ENCODE measurements around the gene LHFPL4.
"Not testable (repeated sequence)": the region's sequence is repeated elsewhere in the genome, so short reads cannot be mapped to it uniquely, and the experiment has no call there.

The LHFPL4 gene

DNA sequence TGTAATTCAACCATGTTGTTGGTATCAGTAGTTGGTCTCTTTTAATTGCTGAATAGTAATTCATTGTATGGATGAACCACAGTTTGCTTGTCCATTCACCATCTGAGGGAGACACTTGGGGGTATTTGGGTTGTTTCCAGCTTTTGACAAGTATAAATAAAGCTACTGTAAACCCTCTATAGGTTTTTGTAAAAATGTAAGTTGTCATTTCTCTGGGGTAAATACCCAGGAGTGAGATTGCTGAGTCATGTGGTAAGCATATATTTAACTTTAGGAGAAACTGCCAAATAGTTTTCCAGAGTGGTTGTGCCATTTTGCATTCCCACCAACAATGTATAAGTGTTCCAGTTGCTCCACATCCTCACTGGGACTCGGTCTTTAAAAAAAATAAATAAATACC lies 15.4 kb upstream of the LHFPL4 start:
- DNase-seq (ENCODE audit: low read depth), result no peak
- TF ChIP-seq, protein P1, sequence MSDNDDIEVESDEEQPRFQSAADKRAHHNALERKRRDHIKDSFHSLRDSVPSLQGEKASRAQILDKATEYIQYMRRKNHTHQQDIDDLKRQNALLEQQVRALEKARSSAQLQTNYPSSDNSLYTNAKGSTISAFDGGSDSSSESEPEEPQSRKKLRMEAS (IDR thresholded peaks at IDR 0.05; ENCODE audit: low read depth, low read length), result no peak
- no peak for TF ChIP-seq POLR2A (IDR thresholded peaks at IDR 0.05; ENCODE audit: extremely low read depth, insufficient read length)
- TF ChIP-seq MYC (IDR thresholded peaks at IDR 0.05; ENCODE audit: low read depth, low read length), result no peak
- TF ChIP-seq, protein P2, sequence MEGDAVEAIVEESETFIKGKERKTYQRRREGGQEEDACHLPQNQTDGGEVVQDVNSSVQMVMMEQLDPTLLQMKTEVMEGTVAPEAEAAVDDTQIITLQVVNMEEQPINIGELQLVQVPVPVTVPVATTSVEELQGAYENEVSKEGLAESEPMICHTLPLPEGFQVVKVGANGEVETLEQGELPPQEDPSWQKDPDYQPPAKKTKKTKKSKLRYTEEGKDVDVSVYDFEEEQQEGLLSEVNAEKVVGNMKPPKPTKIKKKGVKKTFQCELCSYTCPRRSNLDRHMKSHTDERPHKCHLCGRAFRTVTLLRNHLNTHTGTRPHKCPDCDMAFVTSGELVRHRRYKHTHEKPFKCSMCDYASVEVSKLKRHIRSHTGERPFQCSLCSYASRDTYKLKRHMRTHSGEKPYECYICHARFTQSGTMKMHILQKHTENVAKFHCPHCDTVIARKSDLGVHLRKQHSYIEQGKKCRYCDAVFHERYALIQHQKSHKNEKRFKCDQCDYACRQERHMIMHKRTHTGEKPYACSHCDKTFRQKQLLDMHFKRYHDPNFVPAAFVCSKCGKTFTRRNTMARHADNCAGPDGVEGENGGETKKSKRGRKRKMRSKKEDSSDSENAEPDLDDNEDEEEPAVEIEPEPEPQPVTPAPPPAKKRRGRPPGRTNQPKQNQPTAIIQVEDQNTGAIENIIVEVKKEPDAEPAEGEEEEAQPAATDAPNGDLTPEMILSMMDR (IDR thresholded peaks at IDR 0.05; ENCODE audit: low read depth, low read length), result no peak

DNA sequence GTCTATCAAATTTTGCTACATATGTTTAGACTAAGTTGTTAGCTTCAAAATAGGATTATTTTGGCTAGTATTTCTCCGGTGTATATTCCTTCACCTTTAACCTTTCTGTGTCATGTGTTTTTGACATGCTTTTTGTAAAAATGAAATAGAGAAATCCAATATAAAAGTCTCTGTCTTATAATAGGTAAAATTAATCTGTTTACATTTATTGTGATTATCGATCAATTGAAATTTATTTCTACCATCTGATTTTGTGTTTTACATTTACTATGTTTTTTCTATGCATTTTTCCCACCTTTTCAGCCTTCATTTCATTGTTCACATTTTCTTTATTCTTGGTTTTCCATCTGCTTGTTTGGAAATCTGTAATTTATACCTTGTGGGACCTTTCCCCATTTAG lies 11.7 kb upstream of the LHFPL4 start:
- TF ChIP-seq, protein P1 (IDR thresholded peaks at IDR 0.05; ENCODE audit: low read depth, low read length), result no peak
- TF ChIP-seq MYC (IDR thresholded peaks at IDR 0.05; ENCODE audit: low read depth, low read length), result no peak
- no peak for TF ChIP-seq POLR2A (IDR thresholded peaks at IDR 0.05; ENCODE audit: extremely low read depth, insufficient read length)
- TF ChIP-seq, protein P2 (IDR thresholded peaks at IDR 0.05; ENCODE audit: low read depth, low read length), result no peak
- no peak for DNase-seq (ENCODE audit: low read depth)
- no peak overlapping the region for H3K4me3 ChIP-seq (ENCODE audit: low read depth, low read length)

More for the DNA sequence above, 15.4 kb upstream of the LHFPL4 start:
- H3K4me3 ChIP-seq (ENCODE audit: low read depth, low read length), result no peak overlapping the region

DNA sequence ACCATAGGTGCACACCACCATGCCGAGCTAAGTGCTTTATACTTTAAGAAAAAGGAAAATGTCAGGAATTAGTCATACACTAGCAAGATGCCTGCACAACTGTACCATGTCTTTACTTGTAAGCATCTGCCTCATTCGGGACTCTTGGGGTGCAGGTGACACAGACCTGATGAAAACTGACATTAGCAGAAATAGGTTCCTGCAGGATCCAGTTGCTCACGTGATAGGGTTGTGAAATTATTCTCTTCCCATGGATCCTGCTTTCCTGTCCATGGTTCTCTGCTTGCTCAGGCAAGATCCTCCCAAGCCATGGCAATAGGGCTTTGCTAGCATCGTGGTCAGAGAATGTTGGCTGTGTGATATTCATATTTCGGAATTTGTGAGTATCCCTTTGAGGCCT lies 10.2 kb upstream of the LHFPL4 start:
- no peak overlapping the region for H3K4me3 ChIP-seq (ENCODE audit: low read depth, low read length)
- TF ChIP-seq, protein P1 (IDR thresholded peaks at IDR 0.05; ENCODE audit: low read depth, low read length), result no peak
- no peak for TF ChIP-seq MYC (IDR thresholded peaks at IDR 0.05; ENCODE audit: low read depth, low read length)
- TF ChIP-seq POLR2A (IDR thresholded peaks at IDR 0.05; ENCODE audit: extremely low read depth, insufficient read length), result no peak
- TF ChIP-seq, protein P2 (IDR thresholded peaks at IDR 0.05; ENCODE audit: low read depth, low read length), result no peak
- DNase-seq (ENCODE audit: low read depth), result no peak

DNA sequence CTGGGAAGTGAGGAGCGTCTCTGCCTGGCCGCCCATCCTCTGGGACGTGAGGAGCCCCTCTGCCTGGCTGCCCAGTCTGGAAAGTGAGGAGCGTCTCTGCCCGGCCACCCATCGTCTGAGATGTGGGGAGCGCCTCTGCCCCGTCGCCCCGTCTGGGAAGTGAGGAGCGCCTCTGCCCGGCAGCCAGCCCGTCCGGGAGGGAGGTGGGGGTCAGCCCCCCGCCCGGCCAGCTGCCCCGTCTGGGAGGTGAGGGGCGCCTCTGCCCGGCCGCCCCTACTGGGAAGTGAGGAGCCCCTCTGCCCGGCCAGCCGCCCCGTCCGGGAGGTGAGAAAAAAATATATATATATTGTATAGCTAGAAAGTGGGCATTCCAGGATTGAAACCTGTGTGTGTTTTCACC lies 6.4 kb upstream of the LHFPL4 start:
- not testable (repeated sequence) for H3K4me3 ChIP-seq (ENCODE audit: low read depth, low read length); DNase-seq (ENCODE audit: low read depth)

DNA sequence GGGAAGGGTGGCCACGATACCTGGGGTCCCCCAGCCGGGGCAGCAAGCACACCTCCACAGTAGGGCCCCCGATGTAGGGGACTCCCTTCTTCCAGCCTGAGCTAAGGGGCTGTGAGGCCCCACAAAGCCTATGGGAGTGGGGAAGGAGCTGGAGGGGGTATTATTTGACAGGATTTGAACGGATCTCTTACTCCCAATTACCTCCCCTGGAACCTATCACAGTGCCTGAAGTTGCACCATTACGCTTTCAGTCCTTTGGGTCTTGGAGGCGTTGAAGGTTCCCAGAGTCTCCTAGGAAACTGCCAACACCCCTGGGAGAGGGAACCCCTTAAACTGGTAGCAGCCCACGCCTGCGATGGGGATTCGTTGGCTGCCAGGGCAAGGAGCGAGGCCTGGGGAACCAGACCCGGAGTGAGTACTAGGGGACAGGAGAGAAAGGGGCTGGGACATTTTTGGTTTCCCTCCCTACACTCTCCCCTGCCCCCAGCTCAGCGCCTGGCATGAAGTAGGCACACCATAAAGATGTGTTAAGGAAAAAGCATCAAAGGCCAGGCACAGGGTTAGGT lies 409 bp upstream of the LHFPL4 start:
- no peak overlapping the region for H3K4me3 ChIP-seq (ENCODE audit: low read depth, low read length)
- DNase-seq (ENCODE audit: low read depth), result no peak
- TF ChIP-seq, protein P1 (IDR thresholded peaks at IDR 0.05; ENCODE audit: low read depth, low read length), result no peak
- TF ChIP-seq POLR2A (IDR thresholded peaks at IDR 0.05; ENCODE audit: extremely low read depth, insufficient read length) (no peak), MYC (IDR thresholded peaks at IDR 0.05; ENCODE audit: low read depth, low read length) (no peak)
- TF ChIP-seq, protein P2 (IDR thresholded peaks at IDR 0.05; ENCODE audit: low read depth, low read length), result no peak

DNA sequence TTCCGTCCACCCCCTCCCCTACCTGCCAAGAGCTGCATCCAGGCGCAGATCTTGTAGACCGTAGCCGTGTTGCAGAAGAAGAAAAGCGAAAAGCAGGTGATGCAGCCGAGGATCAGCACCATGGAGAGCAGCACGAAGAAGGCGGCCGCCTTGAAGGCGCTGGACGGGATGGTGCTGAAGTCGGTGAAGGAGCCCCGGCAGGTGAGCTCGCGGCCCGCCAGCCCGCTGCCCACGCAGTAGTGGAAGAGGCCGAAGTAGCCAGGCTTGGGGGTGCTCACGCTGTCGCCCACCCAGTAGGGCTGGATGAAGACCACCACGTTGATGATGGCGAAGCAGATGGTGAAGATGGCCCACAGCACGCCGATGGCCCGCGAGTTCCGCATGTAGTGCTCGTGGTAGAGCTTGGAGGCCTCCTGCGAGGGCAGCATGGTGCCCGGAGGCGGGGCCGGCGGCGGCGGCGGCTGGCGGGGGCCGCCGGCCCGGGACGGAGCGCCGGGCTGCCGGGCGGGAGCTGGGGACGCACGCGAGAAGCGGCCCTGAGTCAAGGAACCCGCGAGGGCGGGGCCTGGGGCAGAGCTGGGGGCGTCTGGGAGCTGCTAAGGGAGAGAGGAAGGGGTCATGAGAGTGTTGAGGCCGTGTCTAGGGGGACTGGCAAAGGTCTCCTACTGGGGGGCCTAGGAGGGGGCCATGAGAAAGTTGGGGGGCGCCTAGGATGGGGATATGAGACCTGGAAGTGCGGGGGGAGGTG lies 1.2 kb downstream of the LHFPL4 start:
- no peak overlapping the region for H3K4me3 ChIP-seq (ENCODE audit: low read depth, low read length)
- DNase-seq (ENCODE audit: low read depth), result peak; percentile 32
- TF ChIP-seq, protein P2 (IDR thresholded peaks at IDR 0.05; ENCODE audit: low read depth, low read length), result no peak
- TF ChIP-seq MYC (IDR thresholded peaks at IDR 0.05; ENCODE audit: low read depth, low read length), result no peak
- TF ChIP-seq, protein P1 (IDR thresholded peaks at IDR 0.05; ENCODE audit: low read depth, low read length), result no peak
- TF ChIP-seq POLR2A (IDR thresholded peaks at IDR 0.05; ENCODE audit: extremely low read depth, insufficient read length), result no peak
